HG03457 (cell line): ENCODE results near the gene CACNA1S.

ENCODE experiments used
- ATAC-seq: cut with Tn5 transposase; IDR thresholded peaks from one replicate; pipeline ENCODE4 v1.9.1; 2021; ENCODE audit warnings: moderate number of reproducible peaks; ENCODE audit not compliant: unreplicated experiment

The CACNA1S gene

GRCh38 chr1:201112173-201112731 is at the start of gene CACNA1S:
Gene CACNA1S (minus strand): TSS chr1:201112426. CDS start chr1:201112339, 87 bp downstream.
- no peak for ATAC-seq

GRCh38 chr1:201157949-201158348 is 45.7 kb upstream of the CACNA1S start:
- no peak for ATAC-seq

- ATAC-seq: no peak
Observed at GRCh38 chr1:201156819-201157218, 44.6 kb upstream of the CACNA1S start.

DNA sequence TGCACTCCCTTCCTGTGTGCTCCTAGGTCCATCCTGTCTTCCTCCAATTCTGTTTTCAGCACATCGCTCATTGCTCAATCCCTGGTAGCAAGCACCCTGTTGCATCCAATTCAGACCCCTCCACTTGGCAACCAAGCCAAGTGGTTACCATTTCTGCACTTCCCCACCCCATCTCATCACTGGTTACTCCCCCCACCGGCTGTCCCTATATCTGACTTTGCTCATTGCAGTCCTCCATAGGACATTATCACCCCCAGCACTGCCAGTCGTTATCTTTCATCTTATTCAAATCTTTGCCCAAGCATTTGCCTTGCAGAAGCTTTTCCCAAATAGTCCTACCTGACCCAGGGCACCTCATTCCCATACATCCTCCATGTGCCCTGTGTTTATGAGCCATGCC is 44.1 kb upstream of the CACNA1S start:
- ATAC-seq: no peak

GRCh38 chr1:201155354-201155753 is 43.1 kb upstream of the CACNA1S start:
- no peak for ATAC-seq

- peak; percentile 87 for ATAC-seq
Observed at GRCh38 chr1:201154389-201155165, 42.4 kb upstream of the CACNA1S start, which contains the start of gene TMEM9. Gene TMEM9 (minus strand): TSS chr1:201154474. CDS start chr1:201153923, 551 bp downstream.

GRCh38 chr1:201153474-201154388 is 41.5 kb upstream of the CACNA1S start:
- ATAC-seq: peak; percentile 58

DNA sequence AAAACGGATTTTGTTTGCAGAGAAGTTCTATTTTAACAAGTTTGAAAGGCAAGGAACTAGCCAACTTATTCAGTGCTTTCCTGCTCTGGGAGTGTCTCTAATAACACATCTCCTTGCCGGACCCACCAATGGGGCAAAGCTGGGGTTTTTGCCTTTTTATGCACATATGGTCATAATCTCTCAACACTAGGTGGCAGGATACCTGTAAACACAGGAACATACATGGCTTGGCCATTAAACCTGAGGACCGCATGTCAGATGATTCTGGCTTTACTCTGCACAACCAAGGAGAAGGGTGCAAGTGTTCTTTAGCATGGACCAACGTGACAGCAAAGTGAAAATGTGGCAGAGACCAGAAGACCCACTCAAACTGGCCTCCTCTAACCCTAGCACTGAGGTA is 37.2 kb upstream of the CACNA1S start:
- ATAC-seq: no peak

DNA sequence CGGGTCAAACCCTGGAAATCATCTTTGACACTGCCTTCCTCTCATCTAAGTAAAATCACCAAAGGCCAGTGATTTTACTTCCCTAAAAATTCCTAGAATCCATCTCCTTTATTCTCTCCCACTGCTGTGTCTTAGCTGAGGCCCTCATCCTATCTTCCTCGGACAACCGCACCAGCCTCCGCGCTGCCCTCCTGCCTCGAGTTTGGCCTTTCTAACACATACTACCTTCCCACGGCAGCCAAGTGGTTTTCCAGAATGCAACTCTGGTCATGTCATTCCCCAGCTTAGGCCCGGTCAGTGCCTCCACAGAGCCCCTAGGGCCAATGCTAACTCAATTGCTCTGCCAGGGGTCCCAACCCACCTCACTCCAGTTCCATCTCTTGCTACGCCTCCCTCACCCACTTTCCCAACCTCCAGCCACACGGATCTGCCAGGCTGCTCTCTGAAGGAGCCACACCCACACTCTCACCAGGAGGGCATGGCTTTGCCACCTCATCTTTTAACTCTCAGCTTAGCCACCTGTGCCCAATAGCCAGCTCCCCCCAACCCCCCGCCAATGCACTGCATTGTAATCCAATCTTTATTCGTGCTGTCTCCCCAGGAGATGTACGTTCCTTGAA is 35.3 kb upstream of the CACNA1S start:
- ATAC-seq: no peak

DNA sequence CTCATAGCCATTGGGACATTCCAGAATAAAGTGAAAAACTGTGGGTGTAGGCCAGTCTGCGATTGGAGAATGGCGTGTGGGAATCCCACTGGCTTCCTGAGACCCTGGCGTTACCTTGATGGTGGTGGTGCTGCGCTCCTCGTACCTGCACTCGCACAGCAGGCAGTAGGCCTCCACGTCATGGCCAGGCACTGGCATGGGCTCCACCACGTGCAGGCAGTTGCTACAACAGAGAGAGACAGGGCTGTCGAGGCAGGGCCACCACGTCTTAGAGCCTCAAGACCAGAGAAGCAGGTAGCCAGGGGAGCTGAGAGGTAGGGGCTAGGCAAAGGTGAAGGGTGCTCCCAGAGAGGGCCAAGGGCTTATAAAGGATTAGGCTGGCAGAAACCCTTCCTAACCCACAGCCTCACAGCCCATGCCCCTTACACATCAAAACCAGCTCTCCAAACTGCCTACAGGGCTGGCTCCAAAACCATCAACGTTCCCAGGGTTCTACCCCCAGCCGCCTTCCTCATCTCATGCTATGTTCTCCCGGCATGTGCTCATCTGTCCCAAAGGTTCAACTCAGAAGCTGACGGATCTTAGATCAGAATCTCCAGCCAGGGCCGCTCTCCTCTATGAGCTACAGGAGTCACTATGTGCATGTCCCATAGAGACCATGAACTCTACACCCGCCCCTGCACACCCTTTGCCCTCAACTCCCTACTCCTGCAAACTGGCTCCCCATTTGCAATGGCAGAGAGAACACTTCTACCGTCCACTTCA is 34.6 kb upstream of the CACNA1S start:
- no peak for ATAC-seq

- ATAC-seq: no peak
Observed at GRCh38 chr1:201145816-201146215, 33.6 kb upstream of the CACNA1S start.

DNA sequence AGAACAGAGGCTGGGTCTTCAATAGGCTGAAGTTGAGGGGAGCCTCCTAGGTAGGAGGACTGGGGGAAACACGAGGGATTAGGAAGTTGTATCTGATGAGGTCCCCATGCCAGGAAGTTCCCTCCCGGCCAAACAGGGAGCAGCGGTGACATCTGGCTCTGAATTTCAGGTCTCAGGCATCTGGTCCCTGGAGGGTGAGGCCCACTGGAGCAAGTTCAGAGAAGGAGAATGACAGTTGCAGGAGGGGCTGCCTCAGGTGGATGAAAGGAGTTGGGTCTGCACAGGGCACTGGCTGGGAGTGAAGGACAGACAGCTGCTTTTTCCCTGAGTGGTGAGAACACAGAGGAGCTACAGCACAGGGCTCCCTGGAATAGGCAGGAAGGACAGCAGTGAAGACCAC is 32.9 kb upstream of the CACNA1S start:
- no peak for ATAC-seq

DNA sequence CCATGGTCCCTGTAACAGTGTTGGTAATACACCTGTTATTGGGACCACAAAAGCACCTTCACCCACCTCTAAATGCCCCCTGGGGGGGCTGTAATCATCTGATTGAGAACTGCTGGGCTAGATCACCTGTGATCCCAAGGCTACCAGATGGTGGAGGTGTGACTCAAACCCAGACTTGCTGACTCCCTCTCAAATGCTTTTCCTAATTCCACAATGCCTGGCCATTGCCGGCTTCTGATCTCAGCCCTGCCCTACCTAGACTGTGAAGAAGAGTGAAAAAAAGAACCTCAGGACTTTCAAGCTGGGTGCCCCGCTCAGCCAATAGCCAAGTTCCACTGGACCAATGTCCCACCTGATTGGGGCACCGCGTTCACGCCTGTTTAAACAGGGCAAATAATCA is 32.5 kb upstream of the CACNA1S start:
- no peak for ATAC-seq

GRCh38 chr1:201143726-201144635 is 31.8 kb upstream of the CACNA1S start:
- ATAC-seq: no peak

DNA sequence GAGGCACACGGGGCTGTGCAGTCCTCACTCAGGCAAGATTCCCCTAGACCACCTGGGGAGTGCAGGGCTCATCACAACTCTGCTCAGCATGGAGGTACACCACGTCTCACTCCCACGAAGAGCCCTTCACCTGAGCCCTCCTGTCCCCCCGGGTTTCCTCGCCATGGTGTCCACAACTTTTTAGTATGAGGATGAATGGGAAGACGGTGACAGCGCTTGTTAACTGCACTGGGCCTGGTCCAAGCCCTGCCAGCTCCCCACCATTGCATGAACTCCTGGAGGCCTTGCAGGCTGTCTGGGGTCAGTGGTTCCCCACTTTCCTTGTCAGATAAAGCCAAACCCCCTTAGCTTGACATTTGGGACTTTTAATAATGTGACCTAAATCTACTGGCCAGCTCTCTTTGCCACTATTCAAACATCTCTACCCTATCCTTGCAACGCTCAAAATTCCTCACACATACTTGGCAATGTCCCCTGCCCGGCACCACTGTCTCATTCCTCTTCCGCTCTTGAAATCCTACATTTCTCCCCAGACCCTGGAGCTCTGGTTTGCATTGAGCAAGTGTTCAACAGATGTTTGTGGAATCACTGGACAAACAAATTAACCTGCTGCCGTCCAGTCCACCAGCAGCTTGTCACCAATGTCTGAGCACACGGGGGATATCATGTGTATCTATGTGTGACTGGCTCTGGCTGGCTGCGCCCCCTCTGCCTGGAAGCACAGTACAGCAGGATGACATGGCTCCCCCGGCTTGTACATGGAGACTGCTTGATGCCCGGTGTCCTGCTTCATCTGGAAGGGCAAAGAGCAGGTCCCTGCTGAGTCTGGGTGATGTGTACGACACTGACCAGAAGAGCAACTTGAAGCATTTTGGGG is 30.9 kb upstream of the CACNA1S start:
- ATAC-seq: no peak

GRCh38 chr1:201142011-201142848 is 30.0 kb upstream of the CACNA1S start:
- no peak for ATAC-seq

GRCh38 chr1:201141418-201141817 is 29.2 kb upstream of the CACNA1S start:
- no peak for ATAC-seq

DNA sequence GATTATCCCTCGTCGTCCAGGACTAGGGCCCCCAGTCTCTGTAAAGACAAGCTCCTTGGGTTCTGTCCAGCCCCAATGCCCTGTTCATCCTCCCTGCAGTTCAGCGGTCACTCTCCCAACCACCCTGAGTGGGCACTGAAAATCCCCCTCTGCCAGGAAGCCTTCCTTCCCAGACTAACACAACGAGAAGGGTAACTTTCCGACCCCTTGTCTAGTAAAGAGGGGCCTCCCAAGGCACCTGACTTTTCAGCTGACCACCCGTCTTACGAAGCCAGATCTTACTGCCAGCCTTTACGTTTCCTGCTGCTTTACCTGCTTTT is 28.7 kb upstream of the CACNA1S start:
- no peak for ATAC-seq
